VCaP (cell line): ENCODE data around the gene SLC29A3.

ENCODE experiments used
- H3K27ac ChIP-seq: fragments of 450-650 bp; 2 replicates; pipeline ENCODE4 v1.5.1; 2017
- TF ChIP-seq, protein P1 (sequence below): fragments of 450-650 bp; conservative IDR thresholded peaks from 2 replicates; pipeline ENCODE4 v1.5.1; 2017; ENCODE audit warnings: mild to moderate bottlenecking, moderate library complexity

SLC29A3 gene

DNA sequence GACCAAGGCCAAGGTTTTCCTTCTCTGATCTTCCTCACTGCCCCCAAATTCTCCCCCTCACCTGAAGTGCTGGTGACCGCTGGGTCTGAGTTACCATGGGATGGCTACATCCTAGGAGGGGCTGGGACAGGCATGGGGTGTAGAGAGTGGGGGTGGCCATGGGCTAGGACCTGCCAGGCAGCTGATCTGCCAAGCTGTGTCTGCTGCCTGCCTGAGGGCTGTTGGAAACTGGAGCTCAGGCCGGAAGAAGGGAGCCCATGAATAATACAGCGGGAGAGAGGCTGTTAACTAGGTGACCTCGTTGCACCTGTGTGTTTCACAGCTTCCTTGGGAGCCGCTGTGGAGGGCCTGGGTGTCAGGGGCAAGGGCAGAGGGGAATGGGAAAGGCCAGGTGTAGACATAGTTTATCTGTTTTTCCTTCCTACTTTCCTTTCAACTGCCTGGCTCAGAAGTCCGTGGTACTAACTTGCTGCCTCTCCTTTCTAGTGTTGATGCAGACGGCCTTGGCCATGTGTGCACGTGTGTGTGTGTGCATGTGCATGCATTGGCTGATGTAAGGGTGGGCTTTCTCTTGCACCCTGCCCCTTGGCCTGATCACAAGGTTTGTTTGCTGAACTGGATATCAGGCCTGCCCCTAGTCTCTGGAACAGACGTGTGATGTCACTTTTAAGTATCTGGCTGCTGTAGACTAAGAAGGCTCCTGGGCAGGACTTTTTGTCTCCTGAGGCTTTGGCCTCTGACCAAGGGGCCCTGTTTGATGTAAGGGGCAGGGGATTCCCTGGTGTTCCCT is 89.6 kb downstream of the SLC29A3 start:
- H3K27ac ChIP-seq, result no peak overlapping the region
- TF ChIP-seq, protein P1, sequence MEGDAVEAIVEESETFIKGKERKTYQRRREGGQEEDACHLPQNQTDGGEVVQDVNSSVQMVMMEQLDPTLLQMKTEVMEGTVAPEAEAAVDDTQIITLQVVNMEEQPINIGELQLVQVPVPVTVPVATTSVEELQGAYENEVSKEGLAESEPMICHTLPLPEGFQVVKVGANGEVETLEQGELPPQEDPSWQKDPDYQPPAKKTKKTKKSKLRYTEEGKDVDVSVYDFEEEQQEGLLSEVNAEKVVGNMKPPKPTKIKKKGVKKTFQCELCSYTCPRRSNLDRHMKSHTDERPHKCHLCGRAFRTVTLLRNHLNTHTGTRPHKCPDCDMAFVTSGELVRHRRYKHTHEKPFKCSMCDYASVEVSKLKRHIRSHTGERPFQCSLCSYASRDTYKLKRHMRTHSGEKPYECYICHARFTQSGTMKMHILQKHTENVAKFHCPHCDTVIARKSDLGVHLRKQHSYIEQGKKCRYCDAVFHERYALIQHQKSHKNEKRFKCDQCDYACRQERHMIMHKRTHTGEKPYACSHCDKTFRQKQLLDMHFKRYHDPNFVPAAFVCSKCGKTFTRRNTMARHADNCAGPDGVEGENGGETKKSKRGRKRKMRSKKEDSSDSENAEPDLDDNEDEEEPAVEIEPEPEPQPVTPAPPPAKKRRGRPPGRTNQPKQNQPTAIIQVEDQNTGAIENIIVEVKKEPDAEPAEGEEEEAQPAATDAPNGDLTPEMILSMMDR, result no peak

DNA sequence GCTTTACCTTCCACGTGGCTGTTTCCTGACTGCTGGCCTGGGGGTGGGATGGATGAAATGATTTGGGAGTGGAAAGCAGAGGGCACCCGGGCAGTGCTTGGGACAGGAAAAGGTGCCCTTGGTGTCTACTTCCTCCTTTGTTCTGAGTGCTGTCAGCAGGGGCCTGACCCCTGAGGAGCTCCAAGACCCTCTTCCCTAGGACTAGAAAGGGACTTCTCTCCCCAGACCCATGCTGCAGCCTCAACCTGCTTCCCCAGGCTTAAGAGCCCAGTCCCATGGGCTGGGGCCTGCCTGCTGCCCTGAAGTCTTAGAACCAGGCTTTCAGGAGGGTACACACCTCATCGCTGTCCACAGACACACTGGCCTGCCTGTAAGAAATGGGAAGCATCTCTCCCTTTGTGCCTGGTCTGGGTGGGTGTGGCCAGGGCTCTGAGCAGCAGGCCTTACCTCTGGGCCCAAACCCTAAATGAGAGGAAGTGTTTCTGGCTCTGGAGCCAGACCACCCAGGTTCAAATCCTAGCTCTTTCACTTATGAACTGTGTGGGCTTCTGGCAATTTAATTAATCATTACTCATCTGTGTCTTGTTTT is 90.6 kb downstream of the SLC29A3 start:
- no peak overlapping the region for H3K27ac ChIP-seq
- TF ChIP-seq, protein P1, result no peak
